ENCODE data around the gene SPEF1. TPM values are rescaled to one million over a fixed set of nuclear protein-coding genes. Genes with fewer than 3 reads are reported as not detected.
A peak's percentile ranks its signal among the peaks of the same experiment; 100 is the strongest.

Gene SPEF1
- total RNA-seq, 4 donors from 2014 or later = 1.1 to 1.8 TPM; not detected in 2

GRCh38 chr20:3819411-3820047, 38.3 kb upstream of the SPEF1 start:
- peak overlapping the region; percentile 64 to 81 (median 68) for H3K4me3 ChIP-seq
- DNase-seq (ENCODE audit: low spot score in 2 of 2) = no peak
- TF ChIP-seq CTCF (IDR thresholded peaks at IDR 0.05) (no peak), POLR2A (IDR thresholded peaks at IDR 0.05) (no peak), EP300 (IDR thresholded peaks at IDR 0.05) (no peak)
- H3K27me3 ChIP-seq = no peaks in the 10 kb centered on the region
- peaks cover 0 to 21% (median 9%) of the 10 kb centered on the region in 3 donors for H3K36me3 ChIP-seq
- peaks cover 0 to 25% (median 17%) of the 10 kb centered on the region in 4 donors for H3K4me1 ChIP-seq
- peak overlapping the region; percentile 90 to 98 (median 98) for H3K27ac ChIP-seq
- 58 to 67% methylated on average over 20 of the region's 20 CpGs for WGBS, 2 donors
- H3K9me3 ChIP-seq = no peaks in the 10 kb centered on the region

GRCh38 chr20:3818155-3819151, 37.2 kb upstream of the SPEF1 start:
- 88 to 93% methylated on average over 8 of the region's 8 CpGs for WGBS, 2 donors
- Histone ChIP-seq H3K36me3 (peaks cover 0 to 10% (median under 1%) of the 10 kb centered on the region in 3 donors), H3K4me3 (no peak overlapping the region), H3K27me3 (no peaks in the 10 kb centered on the region), H3K9me3 (no peaks in the 10 kb centered on the region), H3K4me1 (peaks cover 0 to 31% (median 19%) of the 10 kb centered on the region in 4 donors), H3K27ac (peak overlapping the region; percentile 36 to 98 (median 94))
- TF ChIP-seq CTCF (IDR thresholded peaks at IDR 0.05) (peak; percentile 30 to 75 (median 50)), POLR2A (IDR thresholded peaks at IDR 0.05) (no peak)
- peak in 1 of 2 donors; percentile 79 for DNase-seq (ENCODE audit: low spot score in 2 of 2)

GRCh38 chr20:3815703-3816315, 34.6 kb upstream of the SPEF1 start:
- 77 to 79% methylated on average over 9 of the region's 9 CpGs for WGBS, 2 donors
- H3K4me1 ChIP-seq = peaks cover 3 to 44% (median 27%) of the 10 kb centered on the region in 4 donors

GRCh38 chr20:3814928-3815495, 33.8 kb upstream of the SPEF1 start:
- Histone ChIP-seq H3K36me3 (no peaks in the 10 kb centered on the region), H3K4me3 (no peak overlapping the region), H3K9me3 (no peaks in the 10 kb centered on the region), H3K27ac (no peak overlapping the region), H3K4me1 (peaks cover 3 to 49% (median 30%) of the 10 kb centered on the region in 4 donors), H3K27me3 (no peaks in the 10 kb centered on the region)
- 76 to 79% methylated on average over 7 of the region's 7 CpGs for WGBS, 2 donors
- TF ChIP-seq POLR2A (IDR thresholded peaks at IDR 0.05) (no peak), CTCF (IDR thresholded peaks at IDR 0.05) (no peak)
- no peak for DNase-seq (ENCODE audit: low spot score in 2 of 2)

More at GRCh38 chr20:3815703-3816315, 34.6 kb upstream of the SPEF1 start:
- Histone ChIP-seq H3K36me3 (no peaks in the 10 kb centered on the region), H3K4me3 (no peak overlapping the region), H3K9me3 (no peaks in the 10 kb centered on the region), H3K27ac (no peak overlapping the region), H3K27me3 (no peaks in the 10 kb centered on the region)
- DNase-seq (ENCODE audit: low spot score in 2 of 2) = no peak
- TF ChIP-seq POLR2A (IDR thresholded peaks at IDR 0.05) (no peak), CTCF (IDR thresholded peaks at IDR 0.05) (no peak), EP300 (IDR thresholded peaks at IDR 0.05) (no peak)

Data from tibial nerve (tissue), 4 donors.